HG03095 (cell line): ENCODE data around the gene OLIG1.

Experiments used
- ATAC-seq: cut with Tn5 transposase; IDR thresholded peaks from one replicate; pipeline ENCODE4 v1.9.1; 2021; ENCODE audit warnings: moderate library complexity; ENCODE audit not compliant: unreplicated experiment

Gene OLIG1

GRCh38 chr21:33089395-33090119, 19.6 kb downstream of the OLIG1 start:
- no peak for ATAC-seq

GRCh38 chr21:33096426-33096825, 26.5 kb downstream of the OLIG1 start:
- ATAC-seq = no peak

GRCh38 chr21:33099131-33099530, 29.2 kb downstream of the OLIG1 start:
- no peak for ATAC-seq

GRCh38 chr21:33101300-33101911, 31.5 kb downstream of the OLIG1 start:
- no peak for ATAC-seq

- ATAC-seq = no peak
Observed at GRCh38 chr21:33105088-33105487, 35.1 kb downstream of the OLIG1 start.

GRCh38 chr21:33108228-33108627, 38.3 kb downstream of the OLIG1 start:
- no peak for ATAC-seq

GRCh38 chr21:33109574-33110339, 39.8 kb downstream of the OLIG1 start:
- ATAC-seq = no peak

GRCh38 chr21:33110340-33110715, 40.4 kb downstream of the OLIG1 start:
- ATAC-seq = no peak

- no peak for ATAC-seq
Observed at GRCh38 chr21:33111577-33111976, 41.6 kb downstream of the OLIG1 start.

GRCh38 chr21:33112151-33112550, 42.2 kb downstream of the OLIG1 start:
- no peak for ATAC-seq

- ATAC-seq = no peak
Observed at GRCh38 chr21:33112681-33113080, 42.7 kb downstream of the OLIG1 start.

- ATAC-seq = no peak
Observed at GRCh38 chr21:33113131-33113530, 43.2 kb downstream of the OLIG1 start.

- ATAC-seq = no peak
Observed at GRCh38 chr21:33114276-33114675, 44.3 kb downstream of the OLIG1 start.

GRCh38 chr21:33115631-33116510, 45.9 kb downstream of the OLIG1 start:
- no peak for ATAC-seq

GRCh38 chr21:33116676-33117075, 46.7 kb downstream of the OLIG1 start:
- ATAC-seq = no peak

- ATAC-seq = no peak
Observed at GRCh38 chr21:33117101-33117888, 47.4 kb downstream of the OLIG1 start.
